GM19452 (cell line): ENCODE data around the gene PPP1R3A.

Source experiments
- ATAC-seq: cut with Tn5 transposase; IDR thresholded peaks from one replicate; pipeline ENCODE4 v1.9.1; 2021; ENCODE audit not compliant: unreplicated experiment

The PPP1R3A gene

DNA sequence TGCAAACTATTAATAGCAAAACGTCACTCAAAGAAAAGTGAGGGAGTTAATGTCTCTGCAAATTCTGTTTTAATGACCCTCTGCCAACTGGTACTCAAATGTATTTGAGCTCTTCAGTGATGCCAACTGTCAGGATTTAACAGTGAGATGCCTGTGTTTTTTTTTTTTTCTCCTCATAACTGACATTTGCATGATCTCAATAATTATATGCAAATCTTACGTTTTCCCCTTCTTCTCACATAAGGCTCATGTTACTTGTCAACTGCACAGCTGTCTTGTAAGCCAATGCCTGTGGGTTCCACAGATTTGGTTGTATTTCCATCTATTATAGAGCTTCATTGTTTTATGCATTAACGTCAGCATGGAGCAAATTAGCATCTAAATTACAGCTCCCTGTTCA, 38.2 kb downstream of the PPP1R3A start:
- ATAC-seq: no peak

DNA sequence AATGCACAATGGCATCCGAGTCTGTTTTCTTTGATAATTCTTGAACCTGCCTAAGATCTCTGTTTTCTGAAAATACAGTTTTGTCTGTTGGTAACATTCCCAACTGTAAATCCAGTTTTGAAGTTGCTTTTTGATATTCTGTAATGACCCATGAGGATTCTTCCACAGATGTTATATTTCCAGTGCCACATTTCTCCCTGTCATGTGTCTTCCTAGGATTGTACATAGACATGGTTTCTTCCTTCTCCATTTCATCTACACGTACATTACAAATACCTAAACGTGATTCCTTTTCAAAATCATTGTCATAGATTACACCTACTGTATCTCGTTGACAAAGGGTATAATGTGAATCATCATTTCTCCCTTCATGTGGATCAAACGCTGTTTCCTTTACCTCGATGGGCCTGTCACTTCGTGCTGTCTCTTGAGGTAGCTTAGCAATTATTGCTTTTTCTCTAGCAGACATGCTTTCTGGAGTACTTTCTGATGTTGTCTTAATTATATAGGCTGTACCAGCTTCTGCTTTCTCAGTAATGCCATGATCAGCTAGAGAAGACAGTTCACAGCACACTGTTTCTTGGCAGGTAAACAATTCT, 40.3 kb downstream of the PPP1R3A start:
- no peak for ATAC-seq

DNA sequence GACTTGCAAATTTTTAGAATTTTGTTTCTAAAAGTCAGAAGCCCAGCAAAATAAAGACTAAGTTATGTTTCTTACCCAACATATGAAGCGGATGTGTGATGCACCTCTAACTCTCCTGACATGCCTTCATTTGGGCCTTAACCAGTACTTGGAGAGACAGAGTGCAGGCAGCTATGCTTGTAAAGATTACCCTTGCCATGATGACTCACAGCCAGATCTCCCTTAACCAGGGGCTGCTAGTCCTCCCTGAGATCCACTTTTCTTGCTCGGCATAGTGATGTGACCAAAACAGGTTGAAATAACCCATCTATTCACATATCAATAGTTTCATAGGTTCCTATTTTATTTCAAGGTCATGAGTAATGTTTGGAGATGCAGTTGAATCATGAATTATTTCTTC, 43.6 kb downstream of the PPP1R3A start:
- no peak for ATAC-seq

DNA sequence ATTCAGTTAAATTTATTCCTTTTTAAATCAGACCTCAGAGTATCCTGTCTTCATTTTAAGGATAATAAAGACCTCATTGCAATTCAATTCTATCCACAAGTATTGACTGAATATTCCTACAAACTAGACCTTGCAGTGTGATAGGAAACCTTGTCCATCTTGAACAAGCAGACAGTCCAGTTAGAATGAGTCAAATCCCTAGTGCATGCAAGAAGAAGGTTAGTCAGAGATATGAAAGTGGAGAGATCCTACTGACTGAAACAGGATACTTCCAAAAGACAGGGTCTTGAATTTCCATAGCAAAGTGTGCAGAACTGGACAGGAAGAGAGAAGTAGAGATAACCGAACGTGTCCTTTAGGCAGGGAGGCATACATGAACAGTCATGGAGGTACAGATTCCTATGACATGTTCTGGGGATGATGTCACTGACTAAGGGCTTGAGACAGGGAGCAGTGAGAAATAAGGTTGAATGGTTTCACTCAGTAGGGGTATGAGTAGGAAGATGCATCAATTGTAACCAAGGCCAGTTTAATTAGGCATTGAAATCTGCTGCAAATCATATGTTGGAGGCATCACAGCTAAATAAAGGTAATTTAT, 45.2 kb downstream of the PPP1R3A start:
- ATAC-seq: no peak

DNA sequence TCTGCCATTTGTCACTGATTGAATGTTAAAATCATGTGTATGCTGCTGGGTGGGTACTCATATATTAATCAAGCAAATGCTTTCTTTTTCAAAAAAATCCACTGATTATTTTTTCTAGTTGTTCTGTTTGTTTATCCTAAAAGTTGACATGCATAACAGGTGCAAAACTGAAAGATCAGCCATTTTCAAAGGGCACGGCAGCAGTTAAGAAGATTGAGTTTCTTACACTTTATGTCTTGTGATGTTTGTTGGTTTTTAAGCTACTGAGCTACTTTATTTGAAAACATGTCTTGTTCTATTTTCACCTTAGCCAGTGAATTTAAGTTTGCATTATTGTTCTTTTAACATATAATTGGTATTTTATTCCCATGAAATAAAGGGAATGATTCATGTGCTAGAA, 45.8 kb downstream of the PPP1R3A start:
- no peak for ATAC-seq

DNA sequence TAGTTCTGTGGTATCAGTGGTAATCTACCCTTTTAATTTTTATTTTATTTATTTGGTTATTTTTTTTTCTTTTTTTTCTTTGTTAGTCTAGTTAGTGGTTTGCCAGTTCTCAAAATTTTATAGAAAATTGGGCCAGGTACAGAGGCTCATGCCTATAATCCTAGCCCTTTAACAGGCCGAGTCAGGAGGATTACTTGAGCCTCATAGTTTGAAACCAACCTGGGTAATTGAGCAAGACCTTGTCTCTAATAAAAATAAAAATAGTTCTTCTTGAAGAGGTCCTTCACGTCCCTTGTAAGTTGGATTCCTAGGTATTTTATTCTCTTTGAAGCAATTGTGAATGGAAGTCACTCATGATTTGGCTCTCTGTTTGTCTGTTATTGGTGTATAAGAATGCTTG, 51.5 kb downstream of the PPP1R3A start:
- ATAC-seq: no peak

DNA sequence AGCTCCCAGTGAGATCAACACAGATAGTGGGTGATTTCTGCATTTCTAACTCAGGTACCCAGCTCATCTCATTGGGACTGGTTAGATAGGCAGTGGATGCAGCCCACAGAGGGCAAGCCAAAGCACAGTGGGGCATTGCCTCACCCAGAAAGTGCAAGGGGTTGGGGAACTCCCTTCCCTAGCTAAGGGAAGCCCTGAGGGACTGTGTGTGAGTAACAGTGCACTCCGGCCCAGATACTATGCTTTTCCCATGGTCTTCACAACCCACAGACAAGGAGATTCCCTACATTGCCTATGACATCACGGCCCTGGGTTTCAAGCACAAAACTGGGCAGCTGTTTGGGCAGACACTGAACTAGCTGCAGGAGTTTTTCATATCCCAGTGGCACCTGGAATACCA, 62.8 kb downstream of the PPP1R3A start:
- ATAC-seq: no peak

DNA sequence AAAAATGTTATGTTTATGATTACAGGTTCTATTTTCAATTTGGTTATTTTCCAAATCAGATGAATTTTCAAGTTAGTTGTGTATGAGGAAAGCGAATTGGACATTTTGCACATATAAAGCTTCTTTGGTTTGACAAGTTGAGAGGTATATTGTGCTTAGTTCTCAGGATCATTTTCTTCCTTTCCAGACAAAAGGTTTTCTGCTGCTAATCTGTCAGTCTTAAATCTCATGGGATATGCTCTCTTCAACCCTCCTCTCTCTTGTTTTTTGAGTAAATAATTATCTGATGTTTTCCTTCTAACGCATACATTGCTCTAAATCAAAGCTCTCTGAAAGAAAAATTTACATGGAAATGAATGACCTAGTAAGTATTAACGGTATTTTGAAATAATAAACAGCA, 77.9 kb downstream of the PPP1R3A start:
- ATAC-seq: no peak

DNA sequence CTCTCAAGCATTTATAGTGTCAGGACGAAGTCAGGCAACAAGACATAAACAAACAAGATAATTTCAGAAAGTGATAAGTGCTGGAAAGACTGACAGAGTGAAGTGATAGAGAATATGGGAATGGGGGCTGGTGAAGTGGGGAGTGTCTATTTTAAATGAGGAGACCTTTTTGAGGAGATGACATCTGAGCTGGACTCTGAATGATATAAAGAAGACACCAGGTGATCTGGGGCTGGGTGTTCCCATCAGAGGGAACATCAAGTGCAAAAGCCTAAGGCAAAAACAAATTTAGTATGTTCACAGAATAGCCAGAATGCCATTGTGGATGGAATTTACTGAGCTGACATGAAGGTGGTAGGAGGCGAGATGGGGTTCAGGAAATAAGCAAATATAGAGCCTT, 83.4 kb downstream of the PPP1R3A start:
- ATAC-seq: no peak

DNA sequence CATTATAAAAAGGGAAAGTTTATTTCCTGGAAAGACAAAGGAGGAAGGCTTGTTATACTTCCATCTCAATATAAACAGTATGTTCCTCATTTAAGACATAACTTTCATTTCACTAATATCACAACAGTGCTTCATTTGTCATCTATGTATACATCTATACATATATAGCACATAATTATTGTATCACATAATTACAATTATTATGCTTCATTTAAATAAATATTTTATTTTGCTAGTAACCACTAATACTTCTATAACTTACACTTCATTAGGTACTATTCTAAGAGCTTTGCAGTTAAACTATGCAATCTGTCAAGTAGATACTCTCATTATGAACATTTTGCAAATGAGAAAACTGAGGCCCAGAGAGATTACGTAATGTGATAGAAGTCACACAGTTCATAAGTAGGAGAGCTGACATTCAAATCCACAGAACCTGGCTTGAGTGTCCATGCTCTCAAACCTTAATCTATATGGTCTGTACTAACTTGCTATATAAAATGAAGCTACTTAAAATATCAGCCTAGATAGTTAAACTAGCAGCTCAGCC, 86.5 kb downstream of the PPP1R3A start:
- no peak for ATAC-seq

DNA sequence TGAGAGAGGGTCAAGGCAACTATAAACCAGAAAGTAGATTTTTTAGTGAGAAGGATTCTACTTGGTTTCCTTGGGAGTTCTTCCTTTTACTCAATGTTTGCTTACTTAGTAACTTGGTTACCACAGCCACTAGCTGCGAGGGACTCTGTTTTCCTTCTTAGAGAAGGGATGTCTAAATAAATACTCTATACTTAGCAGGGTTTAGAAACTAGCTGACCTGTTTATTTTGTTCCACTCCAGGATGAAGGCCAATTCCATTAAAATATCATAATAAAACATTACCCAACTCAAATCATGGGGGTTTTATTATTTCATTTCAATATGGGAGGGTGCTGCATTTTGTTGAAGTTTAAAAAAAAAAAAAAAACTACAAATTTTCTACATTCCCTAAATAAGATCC, 87.3 kb downstream of the PPP1R3A start:
- ATAC-seq: no peak

DNA sequence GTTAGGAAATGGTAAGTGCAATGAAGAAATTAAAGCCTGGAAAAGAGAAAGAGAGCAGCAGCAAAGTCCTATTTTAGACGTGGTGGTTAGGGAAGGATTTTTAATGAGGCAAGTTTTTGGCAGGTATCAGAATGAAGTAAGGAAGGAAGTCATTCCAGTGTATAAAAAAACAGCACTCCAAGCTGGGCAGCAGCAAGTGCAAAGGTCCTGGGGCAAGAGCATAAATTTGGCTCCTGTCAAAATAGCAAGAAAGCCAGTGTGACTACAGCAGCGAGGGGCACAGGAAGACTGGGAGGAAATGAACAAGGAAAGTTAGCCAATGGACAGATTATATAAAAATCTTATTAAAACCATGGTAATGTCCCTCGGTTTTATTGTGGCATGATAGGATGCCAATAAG, 90.2 kb downstream of the PPP1R3A start:
- no peak for ATAC-seq
